Fibroblast of mammary gland (primary cell): ENCODE data around the gene DISP3.

ENCODE experiments used
- DNase-seq: peaks from one replicate; pipeline ENCODE4 v3.0.0-alpha.2; 2010; ENCODE audit warnings: low read depth
- H3K4me3 ChIP-seq: 2 replicates; pipeline ENCODE4 v1.5.1; 2011; ENCODE audit warnings: low read depth, mild to moderate bottlenecking, low read length, moderate library complexity; ENCODE audit not compliant: control insufficient read depth
- CTCF ChIP-seq: conservative IDR thresholded peaks from 2 replicates; pipeline ENCODE4 v1.5.1; 2011; ENCODE audit warnings: low read depth, low read length, inconsistent platforms; ENCODE audit not compliant: control insufficient read depth, insufficient read depth

DISP3 gene

DNA sequence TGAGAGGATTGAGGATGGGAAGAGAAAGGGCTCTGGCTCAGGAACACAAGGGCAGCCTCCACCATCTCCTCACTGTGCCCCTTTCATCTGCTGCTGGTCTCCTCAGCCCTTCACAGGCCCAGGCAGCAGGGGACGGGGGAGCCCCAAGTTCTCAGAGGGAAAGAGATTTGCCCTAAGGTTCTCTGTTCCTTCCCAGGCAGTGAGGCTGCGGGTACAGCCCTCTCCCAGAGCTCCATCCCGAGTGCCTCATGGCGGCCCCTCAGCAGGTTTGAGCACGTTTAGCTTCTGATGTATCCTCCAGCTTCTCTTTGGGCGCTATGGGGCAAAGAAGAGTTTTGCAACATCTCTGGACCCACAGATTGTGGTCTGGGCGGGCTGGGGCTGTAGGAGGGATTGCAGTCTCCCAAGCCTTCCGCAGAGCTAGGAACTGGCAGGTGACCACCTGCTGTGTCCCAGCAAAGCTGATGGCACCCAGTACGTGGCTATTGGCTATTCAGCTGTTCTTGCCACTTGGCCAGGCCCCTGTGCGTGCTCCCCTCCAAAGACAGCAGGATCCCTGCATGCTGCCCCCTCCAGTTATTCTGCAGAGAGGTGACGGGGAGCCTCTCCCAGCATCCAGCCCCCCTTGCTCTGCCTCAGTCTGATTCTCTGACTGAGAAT lies 10.1 kb downstream of the DISP3 start:
- H3K4me3 ChIP-seq: no peak overlapping the region
- DNase-seq: no peak
- TF ChIP-seq CTCF: no peak

GRCh38 chr1:11492235-11492634 lies 13.3 kb downstream of the DISP3 start:
- no peak for TF ChIP-seq CTCF
- DNase-seq: no peak
- no peak overlapping the region for H3K4me3 ChIP-seq

DNA sequence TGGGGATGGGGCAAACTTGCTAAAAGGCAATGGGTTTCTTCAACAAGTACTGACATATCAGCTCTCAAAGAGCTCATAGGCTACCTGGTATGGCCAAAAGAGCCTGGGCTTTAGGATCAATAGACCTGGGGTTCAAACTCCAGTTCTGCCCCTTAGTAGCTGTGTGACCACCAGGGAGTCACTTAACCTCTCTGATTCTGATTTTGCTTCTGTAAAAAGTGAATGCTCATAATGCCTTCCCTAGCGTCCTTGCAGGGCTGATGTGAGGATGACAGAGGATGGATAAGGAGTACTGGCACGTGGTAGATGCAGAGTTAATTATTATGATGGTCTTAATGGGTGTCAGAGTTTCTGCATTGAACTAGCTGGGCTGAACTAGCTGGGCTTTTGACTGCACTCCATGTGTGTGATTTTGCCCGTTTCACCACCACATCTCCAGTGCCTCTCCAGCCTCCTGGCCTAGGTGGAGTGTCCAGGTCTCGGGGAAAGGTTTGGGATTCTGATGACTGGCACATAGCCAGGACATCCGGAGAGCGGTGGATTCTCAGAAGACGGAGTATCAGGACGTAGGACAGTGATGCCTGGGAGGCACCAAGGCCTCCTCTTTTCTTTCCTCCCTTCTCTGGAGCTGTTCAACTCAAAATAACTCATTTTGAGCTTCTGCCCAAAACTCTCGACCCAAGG lies 15.2 kb downstream of the DISP3 start:
- no peak for DNase-seq

DNA sequence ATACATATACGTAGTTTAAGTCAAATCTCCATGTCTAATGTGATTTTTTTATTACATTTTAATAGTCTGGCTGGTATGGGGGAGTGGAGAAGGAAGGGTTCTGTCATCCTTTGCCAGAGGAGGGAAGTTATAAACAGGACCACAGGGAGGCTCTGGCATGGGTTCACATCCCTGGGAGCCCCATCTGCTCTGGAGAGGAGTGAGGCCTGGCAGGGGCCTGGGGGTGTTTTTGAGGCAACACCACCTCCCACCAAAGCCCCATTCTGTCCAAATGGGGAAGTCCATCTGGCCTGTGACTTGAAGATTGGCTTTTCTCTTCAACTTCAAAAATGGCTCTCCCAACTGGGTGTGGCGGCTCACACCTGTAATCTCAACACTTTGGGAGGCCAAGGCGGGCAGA lies 15.8 kb downstream of the DISP3 start:
- TF ChIP-seq CTCF: no peak
- no peak for DNase-seq
- H3K4me3 ChIP-seq: no peak overlapping the region

More for the DNA sequence above, 15.2 kb downstream of the DISP3 start:
- H3K4me3 ChIP-seq: no peak overlapping the region
- TF ChIP-seq CTCF: no peak

DNA sequence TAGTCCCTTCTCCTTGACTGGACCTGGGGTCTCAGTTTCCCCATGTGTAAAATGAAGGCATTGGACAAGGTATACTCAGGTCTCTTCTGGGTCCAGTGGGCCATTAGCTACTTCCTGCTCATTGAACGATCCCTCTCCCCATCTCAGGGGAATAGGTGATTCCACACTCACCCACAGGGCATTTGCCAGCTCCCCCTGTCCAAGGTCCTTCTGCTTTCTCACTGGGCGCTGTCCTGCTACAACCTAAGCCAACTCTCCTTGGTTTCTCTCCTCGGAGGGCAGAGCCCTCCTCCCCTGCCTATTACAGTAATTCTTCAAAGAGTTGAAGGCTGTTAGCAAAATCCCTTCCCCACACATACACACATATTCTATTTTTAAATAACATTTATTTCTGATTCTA lies 16.6 kb downstream of the DISP3 start:
- TF ChIP-seq CTCF: no peak
- no peak overlapping the region for H3K4me3 ChIP-seq
- no peak for DNase-seq

GRCh38 chr1:11496551-11497080 lies 17.7 kb downstream of the DISP3 start:
- DNase-seq: no peak
- no peak overlapping the region for H3K4me3 ChIP-seq
- no peak for TF ChIP-seq CTCF
